HG02973 (cell line): Measurements from ENCODE around the gene CHCHD2.
"Not testable (repeated sequence)": the region's sequence is repeated elsewhere in the genome, so short reads cannot be mapped to it uniquely, and the experiment has no call there.

Experiments
- ATAC-seq: cut with Tn5 transposase; IDR thresholded peaks from one replicate; pipeline ENCODE4 v1.9.1; 2021; ENCODE audit warnings: moderate library complexity; ENCODE audit not compliant: unreplicated experiment

The CHCHD2 gene

GRCh38 chr7:56083150-56083785, 23.0 kb downstream of the CHCHD2 start:
- no peak for ATAC-seq

GRCh38 chr7:56081626-56082340, 24.5 kb downstream of the CHCHD2 start:
- no peak for ATAC-seq

GRCh38 chr7:56080726-56081435, 25.4 kb downstream of the CHCHD2 start:
- ATAC-seq, result not testable (repeated sequence)

- ATAC-seq, result no peak
These were observed 26.7 kb downstream of the CHCHD2 start for GRCh38 chr7:56079450-56080185.

DNA sequence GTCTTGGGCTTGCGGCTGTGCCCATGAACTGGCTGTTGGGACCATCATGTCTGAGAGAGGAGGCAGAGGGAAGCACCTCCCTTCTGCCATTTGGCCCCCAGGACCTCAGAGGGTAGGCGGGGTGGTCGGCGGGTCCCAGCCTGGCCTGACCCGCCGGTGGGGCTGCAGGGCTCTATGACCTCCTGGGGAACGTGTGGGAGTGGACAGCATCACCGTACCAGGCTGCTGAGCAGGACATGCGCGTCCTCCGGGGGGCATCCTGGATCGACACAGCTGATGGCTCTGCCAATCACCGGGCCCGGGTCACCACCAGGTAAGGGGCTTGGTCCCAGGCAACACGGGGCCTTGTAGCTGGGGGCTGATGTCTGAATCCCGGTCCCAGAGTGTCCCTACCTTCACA, 28.1 kb downstream of the CHCHD2 start:
- ATAC-seq, result no peak

GRCh38 chr7:56077681-56078080, 28.6 kb downstream of the CHCHD2 start:
- ATAC-seq, result no peak

DNA sequence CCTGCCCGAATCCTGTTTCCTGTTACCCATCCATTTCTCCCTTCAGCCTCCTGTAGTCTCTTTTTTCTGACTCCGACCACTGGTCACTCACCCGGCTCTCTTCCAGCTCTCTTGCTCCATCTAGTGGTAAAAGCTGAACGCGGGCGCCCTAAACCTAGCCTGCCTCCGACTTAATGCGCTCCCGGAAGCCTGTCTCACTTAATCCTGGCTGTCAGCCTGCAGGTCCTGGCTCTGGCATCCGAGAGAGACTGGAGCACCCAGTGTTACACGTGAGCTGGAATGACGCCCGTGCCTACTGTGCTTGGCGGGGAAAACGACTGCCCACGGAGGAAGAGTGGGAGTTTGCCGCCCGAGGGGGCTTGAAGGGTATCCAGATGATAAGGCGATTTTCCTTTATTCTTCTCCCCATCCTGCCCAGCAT, 31.9 kb downstream of the CHCHD2 start:
- peak; percentile 91 for ATAC-seq

GRCh38 chr7:56066376-56066775, 39.9 kb downstream of the CHCHD2 start:
- not testable (repeated sequence) for ATAC-seq

DNA sequence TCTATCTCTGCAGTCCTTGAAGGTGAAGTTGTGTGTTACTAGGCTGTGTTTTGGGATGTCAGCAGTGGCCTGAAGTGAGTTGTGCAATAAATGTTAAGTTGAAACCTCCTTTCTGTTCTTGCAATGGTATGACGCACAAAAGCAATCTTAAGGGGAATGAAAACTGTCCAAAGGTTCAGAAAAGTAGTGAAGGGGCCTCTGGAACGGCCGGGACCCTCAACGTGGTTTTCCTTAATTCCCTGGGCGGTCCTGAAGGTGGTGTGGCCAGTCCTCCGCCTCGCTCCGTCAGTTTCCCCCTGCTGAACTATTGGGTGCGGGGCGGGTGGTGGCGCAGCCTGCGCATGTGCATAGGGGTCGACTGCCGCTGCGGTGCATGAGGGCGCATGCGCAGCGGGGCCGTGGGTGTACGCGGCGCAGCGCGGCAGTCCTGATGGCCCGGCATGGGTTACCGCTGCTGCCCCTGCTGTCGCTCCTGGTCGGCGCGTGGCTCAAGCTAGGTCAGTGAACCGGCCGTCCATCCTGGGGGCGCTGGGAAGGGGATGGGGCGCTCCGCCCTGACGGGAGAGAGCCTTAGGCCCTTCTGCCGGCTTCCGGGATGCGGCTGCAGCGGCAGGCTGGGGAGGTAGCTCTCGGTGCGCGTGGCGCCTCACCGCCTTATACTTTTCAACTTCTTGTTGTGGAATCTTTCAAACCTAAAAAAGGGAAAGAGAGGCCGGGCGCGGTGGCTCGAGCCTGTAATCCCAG, 42.2 kb downstream of the CHCHD2 start, which contains the start of gene SUMF2:
TSS of gene SUMF2 (plus strand) at position 405 of the 744 bp plus-strand sequence. CDS start at position 431, 26 bp downstream.
- ATAC-seq, result peak; percentile 79

DNA sequence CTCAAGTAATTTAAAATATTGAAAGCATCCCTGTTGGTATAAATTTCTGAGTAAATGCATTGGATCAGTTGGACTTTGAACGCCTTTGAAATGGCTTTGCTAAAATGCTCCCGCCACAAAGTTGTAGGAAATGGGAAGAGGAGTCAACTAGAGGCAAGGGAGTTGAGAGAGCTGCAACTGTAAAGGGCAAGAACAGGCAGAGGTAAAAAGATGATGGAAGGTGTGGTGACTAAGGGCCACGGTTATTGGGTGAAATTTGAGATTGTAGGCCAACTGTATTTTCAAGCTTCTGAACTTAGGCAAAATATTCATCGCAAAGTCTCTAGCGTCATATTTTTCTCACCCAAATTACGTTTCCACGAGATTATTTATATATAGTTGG, 42.8 kb downstream of the CHCHD2 start:
- ATAC-seq, result no peak

- no peak for ATAC-seq
These were observed 43.9 kb downstream of the CHCHD2 start for GRCh38 chr7:56062382-56062781.

DNA sequence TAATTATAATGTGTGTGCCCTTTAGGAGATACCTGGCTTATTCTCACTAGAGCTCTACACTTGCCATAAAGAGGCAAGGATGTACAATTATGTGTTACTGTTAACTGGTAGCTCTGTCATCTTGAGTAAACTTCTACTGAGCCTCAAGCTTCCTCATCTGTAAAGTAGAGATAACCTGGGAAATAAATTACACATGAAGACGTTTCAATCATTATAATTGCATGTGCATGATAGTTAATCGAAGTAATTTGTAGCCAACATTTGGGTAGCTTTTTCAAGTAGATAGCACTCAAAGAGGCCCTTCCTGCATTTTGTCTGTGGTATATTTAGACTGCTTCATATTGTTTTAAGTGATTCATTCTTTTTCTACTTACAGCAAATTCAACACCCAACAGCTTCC, 52.3 kb downstream of the CHCHD2 start:
- no peak for ATAC-seq

- ATAC-seq, result no peak
These were observed 52.9 kb downstream of the CHCHD2 start for GRCh38 chr7:56053379-56053778.
